Measurements from ENCODE around the gene HADHB.
"Not testable (repeated sequence)": the region's sequence is repeated elsewhere in the genome, so short reads cannot be mapped to it uniquely, and the experiment has no call there.

Gene HADHB

DNA sequence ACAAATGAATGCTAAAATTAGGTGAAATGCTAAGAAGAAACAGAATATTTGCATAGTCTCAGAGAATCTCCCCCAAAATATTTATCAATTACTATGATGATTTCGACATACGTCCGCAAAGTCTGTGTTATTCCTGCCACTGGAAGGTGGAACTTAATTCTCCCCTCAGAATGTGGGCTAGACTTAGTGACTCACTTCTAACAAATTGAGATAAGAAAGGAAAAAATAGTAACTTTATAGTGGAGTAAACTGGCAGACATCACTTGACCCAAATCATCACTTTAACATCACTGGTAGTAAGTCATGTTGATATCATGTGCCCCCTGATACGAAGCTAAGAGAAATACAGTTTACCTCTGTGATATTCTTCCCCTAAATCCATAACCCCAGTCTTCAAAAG lies 23.5 kb downstream of the HADHB start:
- FAIRE-seq (no peak), DNase-seq (ENCODE audit: insufficient read length, low spot score) (no peak)
- no peak for TF ChIP-seq POLR2A (IDR thresholded peaks at IDR 0.05; ENCODE audit: low read depth, low read length)

GRCh38 chr2:26268670-26269385 lies 24.1 kb downstream of the HADHB start:
- not testable (repeated sequence) for DNase-seq (ENCODE audit: insufficient read length, low spot score); FAIRE-seq

GRCh38 chr2:26269571-26270158 lies 24.9 kb downstream of the HADHB start:
- TF ChIP-seq POLR2A (IDR thresholded peaks at IDR 0.05; ENCODE audit: low read depth, low read length): no peak
- DNase-seq (ENCODE audit: insufficient read length, low spot score): no peak
- FAIRE-seq: peak; percentile 6

- FAIRE-seq (no peak), DNase-seq (ENCODE audit: insufficient read length, low spot score) (no peak)
- TF ChIP-seq POLR2A (IDR thresholded peaks at IDR 0.05; ENCODE audit: low read depth, low read length): no peak
Observed at GRCh38 chr2:26270373-26270772, 25.6 kb downstream of the HADHB start.

DNA sequence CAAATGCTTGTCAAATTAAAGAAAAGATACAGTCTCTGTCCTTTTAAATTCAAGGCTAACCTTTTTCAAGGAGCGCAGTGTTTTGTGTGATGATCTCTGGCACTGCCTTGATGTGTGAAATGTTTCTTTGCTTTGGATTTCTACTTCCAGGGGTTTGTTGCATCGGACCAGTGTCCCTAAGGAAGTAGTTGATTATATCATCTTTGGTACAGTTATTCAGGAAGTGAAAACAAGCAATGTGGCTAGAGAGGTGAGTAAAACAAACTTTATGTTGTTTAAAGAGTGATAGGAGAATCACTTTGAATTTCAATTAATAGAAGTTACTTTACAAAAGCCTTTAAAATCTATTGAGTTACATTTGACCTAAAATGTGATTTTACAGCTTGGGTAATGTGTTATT lies 28.8 kb downstream of the HADHB start:
- FAIRE-seq (no peak), DNase-seq (ENCODE audit: insufficient read length, low spot score) (no peak)
- no peak for TF ChIP-seq POLR2A (IDR thresholded peaks at IDR 0.05; ENCODE audit: low read depth, low read length)

DNA sequence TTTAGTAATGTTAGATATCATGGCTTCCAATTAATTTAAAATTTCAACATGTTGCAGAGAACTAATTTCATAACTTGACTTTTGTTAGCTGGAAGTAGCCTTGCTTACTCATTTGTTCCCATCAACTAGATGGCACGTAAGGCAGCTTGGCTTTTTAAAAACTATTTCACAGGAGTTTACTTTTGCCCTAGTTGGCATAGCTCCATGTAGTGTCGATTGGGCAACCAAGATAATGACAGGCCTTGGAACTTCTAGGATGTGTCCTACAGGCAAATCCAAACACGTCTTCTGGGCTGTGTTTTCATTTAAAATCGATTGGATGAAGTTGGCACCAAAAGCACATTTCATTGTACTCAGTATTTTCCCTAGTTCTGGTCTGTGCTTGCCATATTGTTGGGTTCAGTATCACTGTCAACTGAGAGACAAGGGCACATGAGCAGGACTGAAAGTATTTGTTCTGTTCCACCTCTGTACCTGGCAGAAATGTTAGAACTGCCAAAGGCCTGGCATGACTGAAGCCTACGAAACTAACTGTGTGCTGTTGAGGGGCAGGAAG lies 29.4 kb downstream of the HADHB start:
- DNase-seq (ENCODE audit: insufficient read length, low spot score) (no peak), FAIRE-seq (peak; percentile 70)
- TF ChIP-seq POLR2A (IDR thresholded peaks at IDR 0.05; ENCODE audit: low read depth, low read length): no peak

DNA sequence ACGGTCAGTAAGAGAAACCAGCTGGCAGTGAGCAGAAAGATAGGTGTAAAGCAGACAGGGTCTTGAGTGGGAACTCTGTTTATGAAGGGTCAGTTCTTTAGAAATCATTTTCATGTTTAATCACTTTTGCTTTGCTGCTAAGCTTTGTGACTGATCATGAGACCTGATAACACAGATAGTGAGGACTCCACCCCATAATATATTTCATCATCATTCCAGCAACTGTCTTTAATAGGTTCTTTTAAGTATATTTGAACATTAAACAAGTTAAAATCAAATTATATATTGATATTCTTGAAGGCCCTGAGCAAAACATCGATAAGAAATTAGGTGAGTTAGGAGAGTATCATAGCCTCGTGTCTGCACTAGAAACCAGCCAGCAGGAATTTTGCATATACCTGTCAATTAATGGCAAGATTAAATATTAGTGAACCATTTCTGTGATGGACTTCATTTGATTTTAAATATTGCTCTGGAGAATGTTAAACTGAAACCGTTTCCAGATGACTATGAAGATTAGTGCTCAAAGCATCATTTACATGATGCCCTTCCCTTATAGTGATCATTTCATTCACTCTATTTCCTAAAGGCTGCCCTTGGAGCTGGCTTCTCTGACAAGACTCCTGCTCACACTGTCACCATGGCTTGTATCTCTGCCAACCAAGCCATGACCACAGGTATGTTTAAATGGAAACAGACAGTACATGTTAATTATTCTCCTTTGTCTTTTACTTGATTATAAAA lies 31.9 kb downstream of the HADHB start:
- no peak for FAIRE-seq

GRCh38 chr2:26279886-26280285 lies 35.1 kb downstream of the HADHB start:
- DNase-seq (ENCODE audit: insufficient read length, low spot score) (no peak), FAIRE-seq (no peak)
- TF ChIP-seq POLR2A (IDR thresholded peaks at IDR 0.05; ENCODE audit: low read depth, low read length): no peak

More for the DNA sequence above, 31.9 kb downstream of the HADHB start:
- no peak for DNase-seq (ENCODE audit: insufficient read length, low spot score)
- TF ChIP-seq POLR2A (IDR thresholded peaks at IDR 0.05; ENCODE audit: low read depth, low read length): no peak

DNA sequence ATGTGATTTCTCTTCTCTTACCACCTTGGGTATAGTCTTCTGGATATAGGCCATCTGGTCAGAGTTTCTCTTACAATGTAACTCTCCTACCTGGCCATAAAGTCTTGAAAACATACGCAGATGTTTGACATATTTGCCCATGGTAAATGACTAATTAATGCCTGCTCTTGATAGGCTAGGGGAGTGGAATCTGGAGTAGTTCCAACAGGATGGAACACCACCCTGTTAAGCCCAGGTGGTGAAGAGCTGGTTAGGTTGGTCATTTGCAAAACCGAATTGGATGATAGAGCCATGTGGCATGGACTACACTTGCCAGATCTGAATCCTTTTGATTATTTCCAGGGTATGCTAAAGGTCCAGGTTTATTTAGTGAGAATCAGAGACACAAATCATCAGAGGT lies 36.5 kb downstream of the HADHB start:
- no peak for DNase-seq (ENCODE audit: insufficient read length, low spot score)
- no peak for FAIRE-seq
- TF ChIP-seq POLR2A (IDR thresholded peaks at IDR 0.05; ENCODE audit: low read depth, low read length): no peak

DNA sequence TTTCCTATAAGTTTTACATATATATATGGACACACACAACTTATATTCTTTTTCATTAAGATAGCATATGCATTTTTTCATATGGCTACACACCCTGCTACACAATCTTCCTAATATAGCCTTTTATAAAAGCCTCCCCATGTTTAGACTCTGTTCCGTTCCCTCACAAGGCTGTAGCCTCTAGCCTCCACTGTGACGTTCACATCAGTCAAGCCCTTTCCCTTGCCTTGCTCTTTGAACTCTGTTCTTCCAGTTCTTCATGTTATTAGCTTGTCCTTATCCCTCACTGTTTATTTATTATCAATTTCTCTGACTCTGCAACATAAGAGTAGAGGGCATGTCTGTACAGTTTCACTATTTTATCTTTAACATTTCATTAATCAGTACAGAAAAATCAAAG lies 38.9 kb downstream of the HADHB start:
- no peak for FAIRE-seq
- TF ChIP-seq POLR2A (IDR thresholded peaks at IDR 0.05; ENCODE audit: low read depth, low read length): no peak

DNA sequence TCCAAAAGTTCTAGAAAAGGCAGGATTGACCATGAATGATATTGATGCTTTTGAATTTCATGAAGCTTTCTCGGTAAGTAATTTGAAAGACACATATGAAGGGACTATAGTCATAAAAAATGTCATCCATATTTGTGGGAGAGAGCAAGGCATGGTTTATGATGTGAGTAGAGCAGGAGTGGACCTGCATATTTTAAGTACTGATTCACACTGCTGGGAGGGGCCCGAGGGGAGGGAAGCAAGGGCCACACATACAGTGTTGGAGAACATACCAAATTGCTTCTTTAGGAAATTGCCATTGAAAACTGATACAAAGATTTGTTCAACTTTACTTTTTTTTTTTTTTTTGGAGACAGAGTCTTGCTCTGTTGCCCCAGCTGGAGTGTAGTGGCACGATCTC lies 39.4 kb downstream of the HADHB start:
- TF ChIP-seq POLR2A (IDR thresholded peaks at IDR 0.05; ENCODE audit: low read depth, low read length): no peak
- peak; percentile 90 for FAIRE-seq

More for the DNA sequence above, 38.9 kb downstream of the HADHB start:
- DNase-seq (ENCODE audit: insufficient read length, low spot score): no peak

DNA sequence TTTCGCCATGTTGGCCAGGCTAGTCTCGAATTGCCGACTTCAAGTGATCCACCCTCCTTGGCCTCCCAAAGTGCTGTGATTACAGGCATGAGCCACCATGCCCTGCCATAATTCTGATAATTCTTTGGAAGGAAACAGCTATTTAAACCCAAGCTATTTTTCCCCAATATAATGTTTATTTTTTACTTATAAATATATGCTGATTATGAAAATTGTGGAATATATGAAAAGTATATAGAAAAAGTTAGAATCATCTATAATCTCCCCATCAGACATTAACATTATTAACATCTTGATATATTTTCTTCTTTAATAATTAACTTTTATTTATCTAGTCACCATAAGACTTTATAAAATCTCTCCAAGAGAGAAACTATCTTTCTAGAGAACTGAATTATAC lies 41.2 kb downstream of the HADHB start:
- TF ChIP-seq POLR2A (IDR thresholded peaks at IDR 0.05; ENCODE audit: low read depth, low read length): no peak
- FAIRE-seq: no peak
- DNase-seq (ENCODE audit: insufficient read length, low spot score): no peak

More for the DNA sequence above, 39.4 kb downstream of the HADHB start:
- peak; percentile 59 for DNase-seq (ENCODE audit: insufficient read length, low spot score)

DNA sequence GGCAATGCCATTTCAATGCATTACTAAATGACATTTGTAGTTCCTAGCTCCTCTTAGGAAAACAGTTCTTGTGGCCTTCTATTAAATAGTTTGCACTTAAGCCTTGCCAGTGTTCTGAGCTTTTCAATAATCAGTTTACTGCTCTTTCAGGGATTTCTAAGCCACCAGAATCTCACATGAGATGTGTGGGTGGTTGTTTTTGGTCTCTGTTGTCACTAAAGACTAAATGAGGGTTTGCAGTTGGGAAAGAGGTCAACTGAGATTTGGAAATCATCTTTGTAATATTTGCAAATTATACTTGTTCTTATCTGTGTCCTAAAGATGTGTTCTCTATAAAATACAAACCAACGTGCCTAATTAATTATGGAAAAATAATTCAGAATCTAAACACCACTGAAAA lies 45.3 kb downstream of the HADHB start:
- no peak for TF ChIP-seq POLR2A (IDR thresholded peaks at IDR 0.05; ENCODE audit: low read depth, low read length)
- DNase-seq (ENCODE audit: insufficient read length, low spot score) (no peak), FAIRE-seq (no peak)

DNA sequence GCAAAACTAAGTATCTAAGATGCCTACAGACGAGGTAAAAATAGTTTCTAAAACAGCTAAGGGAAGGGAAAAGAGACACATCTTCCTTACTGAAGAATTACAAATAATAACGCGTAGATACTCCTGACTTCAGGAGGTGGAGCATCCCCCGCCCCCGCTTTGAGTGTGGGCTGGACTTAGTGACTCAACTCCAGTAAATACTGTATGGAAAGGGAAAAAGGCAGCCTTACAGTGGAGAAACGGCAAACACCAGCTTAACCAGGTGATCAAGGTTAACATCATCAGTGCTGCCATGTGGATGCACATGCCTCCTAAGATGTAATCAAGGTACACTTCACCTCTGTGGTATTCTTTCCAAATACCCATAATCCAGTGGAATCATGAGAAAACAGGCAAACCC lies 47.9 kb downstream of the HADHB start:
- no peak for TF ChIP-seq POLR2A (IDR thresholded peaks at IDR 0.05; ENCODE audit: low read depth, low read length)
- DNase-seq (ENCODE audit: insufficient read length, low spot score): no peak
- FAIRE-seq: peak; percentile 50
